ENCODE data around the gene MYCBP2.

The MYCBP2 gene

DNA sequence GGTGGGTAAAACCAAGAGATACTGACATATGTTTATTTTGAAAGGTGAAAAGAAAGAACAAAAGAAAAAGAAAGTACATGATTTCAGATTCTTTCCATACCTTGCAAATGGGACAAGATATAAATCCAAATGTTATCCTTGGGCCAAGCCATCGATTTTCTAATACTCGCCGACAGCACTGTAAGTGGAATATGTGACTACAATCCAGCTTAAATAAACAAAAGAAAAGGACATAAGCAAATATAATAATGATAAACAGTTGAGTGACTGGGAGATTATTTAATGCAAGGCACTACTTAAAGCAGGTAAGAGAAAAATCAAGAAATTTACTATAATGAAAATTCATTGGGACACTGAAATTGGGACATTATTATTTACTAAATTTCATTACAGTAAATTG lies 270.0 kb downstream of the MYCBP2 start:
- no peak for ATAC-seq (ENCODE audit: low read depth)
- H3K36me3 ChIP-seq (ENCODE audit: low read depth), result peaks cover 60% of the 10 kb centered on the region
- TF ChIP-seq, protein P1, sequence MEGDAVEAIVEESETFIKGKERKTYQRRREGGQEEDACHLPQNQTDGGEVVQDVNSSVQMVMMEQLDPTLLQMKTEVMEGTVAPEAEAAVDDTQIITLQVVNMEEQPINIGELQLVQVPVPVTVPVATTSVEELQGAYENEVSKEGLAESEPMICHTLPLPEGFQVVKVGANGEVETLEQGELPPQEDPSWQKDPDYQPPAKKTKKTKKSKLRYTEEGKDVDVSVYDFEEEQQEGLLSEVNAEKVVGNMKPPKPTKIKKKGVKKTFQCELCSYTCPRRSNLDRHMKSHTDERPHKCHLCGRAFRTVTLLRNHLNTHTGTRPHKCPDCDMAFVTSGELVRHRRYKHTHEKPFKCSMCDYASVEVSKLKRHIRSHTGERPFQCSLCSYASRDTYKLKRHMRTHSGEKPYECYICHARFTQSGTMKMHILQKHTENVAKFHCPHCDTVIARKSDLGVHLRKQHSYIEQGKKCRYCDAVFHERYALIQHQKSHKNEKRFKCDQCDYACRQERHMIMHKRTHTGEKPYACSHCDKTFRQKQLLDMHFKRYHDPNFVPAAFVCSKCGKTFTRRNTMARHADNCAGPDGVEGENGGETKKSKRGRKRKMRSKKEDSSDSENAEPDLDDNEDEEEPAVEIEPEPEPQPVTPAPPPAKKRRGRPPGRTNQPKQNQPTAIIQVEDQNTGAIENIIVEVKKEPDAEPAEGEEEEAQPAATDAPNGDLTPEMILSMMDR (IDR thresholded peaks at IDR 0.05; ENCODE audit: poor library complexity, severe bottlenecking), result no peak
- no peak overlapping the region for H3K27ac ChIP-seq (ENCODE audit: poor library complexity, severe bottlenecking)
- H3K9me3 ChIP-seq (ENCODE audit: severe bottlenecking), result no peaks in the 10 kb centered on the region
- DNase-seq (ENCODE audit: low spot score), result no peak
- no peak overlapping the region for H3K4me3 ChIP-seq (ENCODE audit: severe bottlenecking)
- no peaks in the 10 kb centered on the region for H3K27me3 ChIP-seq (ENCODE audit: insufficient read depth, poor library complexity, severe bottlenecking)
- no peaks in the 10 kb centered on the region for H3K4me1 ChIP-seq (ENCODE audit: insufficient read depth, poor library complexity, severe bottlenecking)

DNA sequence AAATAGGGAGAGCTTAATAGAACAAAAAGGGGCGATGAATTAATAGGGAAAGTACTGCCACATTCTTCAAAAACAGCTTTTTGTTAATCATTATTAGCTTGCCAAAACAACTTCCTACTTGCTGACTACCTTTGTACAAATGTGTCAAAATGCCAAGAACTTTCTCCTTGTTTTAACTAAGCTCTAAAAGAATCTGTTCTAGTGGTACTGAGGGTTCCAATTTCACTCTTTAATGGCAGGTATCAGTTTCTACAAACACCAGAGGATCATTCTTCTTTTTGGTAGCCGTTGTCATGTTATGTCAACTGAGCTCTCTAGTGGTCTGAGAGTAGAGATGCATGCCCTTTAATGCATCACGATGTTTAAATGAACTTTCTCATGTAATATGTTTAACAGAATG lies 270.5 kb downstream of the MYCBP2 start:
- Histone ChIP-seq H3K27ac (ENCODE audit: poor library complexity, severe bottlenecking) (no peak overlapping the region), H3K4me1 (ENCODE audit: insufficient read depth, poor library complexity, severe bottlenecking) (no peaks in the 10 kb centered on the region), H3K9me3 (ENCODE audit: severe bottlenecking) (no peaks in the 10 kb centered on the region), H3K36me3 (ENCODE audit: low read depth) (peaks cover 60% of the 10 kb centered on the region), H3K4me3 (ENCODE audit: severe bottlenecking) (no peak overlapping the region), H3K27me3 (ENCODE audit: insufficient read depth, poor library complexity, severe bottlenecking) (no peaks in the 10 kb centered on the region)
- DNase-seq (ENCODE audit: low spot score), result no peak
- TF ChIP-seq, protein P1 (IDR thresholded peaks at IDR 0.05; ENCODE audit: poor library complexity, severe bottlenecking), result no peak
- no peak for ATAC-seq (ENCODE audit: low read depth)

DNA sequence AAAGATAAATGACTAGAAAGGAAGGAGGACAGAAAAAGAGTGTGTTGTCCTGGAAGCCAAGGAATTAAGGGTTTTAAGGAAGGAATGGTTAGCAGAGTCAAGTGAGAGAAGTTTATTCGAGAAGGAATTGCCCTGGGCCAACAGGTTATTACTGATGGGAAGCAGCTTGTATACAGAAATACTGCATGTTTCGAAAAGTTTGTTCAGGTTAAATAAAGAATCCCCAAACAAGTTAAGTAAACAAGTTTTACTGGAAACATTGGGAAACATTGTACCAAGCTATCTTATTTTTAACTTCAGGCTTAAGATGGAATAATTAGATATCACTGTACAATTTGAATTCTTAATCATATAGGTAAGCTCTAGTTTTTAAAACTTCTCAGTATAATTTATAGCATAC lies 271.7 kb downstream of the MYCBP2 start:
- TF ChIP-seq, protein P1 (IDR thresholded peaks at IDR 0.05; ENCODE audit: poor library complexity, severe bottlenecking), result no peak

DNA sequence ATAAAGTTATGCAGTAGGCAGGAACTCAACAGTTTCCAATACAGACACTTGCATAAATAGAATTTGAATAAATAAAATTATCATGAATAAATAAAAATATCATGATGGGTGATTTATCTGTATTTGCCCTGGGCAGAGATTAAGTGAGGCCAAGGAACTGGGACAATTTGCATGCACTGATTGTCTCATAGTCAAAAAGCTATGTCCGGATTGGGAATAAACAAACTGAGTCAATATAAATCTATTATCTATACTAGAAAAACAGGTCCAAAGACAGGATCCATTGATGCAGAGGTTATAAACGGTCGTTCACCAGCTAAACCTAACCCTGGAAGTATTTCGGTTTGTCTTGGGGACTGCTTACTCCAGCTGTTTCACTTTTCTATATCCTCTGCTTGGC lies 273.7 kb downstream of the MYCBP2 start:
- Histone ChIP-seq H3K27me3 (ENCODE audit: insufficient read depth, poor library complexity, severe bottlenecking) (no peaks in the 10 kb centered on the region), H3K9me3 (ENCODE audit: severe bottlenecking) (no peaks in the 10 kb centered on the region), H3K4me3 (ENCODE audit: severe bottlenecking) (no peak overlapping the region), H3K36me3 (ENCODE audit: low read depth) (peaks cover 60% of the 10 kb centered on the region), H3K4me1 (ENCODE audit: insufficient read depth, poor library complexity, severe bottlenecking) (no peaks in the 10 kb centered on the region), H3K27ac (ENCODE audit: poor library complexity, severe bottlenecking) (no peak overlapping the region)
- TF ChIP-seq, protein P1 (IDR thresholded peaks at IDR 0.05; ENCODE audit: poor library complexity, severe bottlenecking), result no peak
- DNase-seq (ENCODE audit: low spot score) (no peak), ATAC-seq (ENCODE audit: low read depth) (no peak)

More for the DNA sequence above, 271.7 kb downstream of the MYCBP2 start:
- Histone ChIP-seq H3K9me3 (ENCODE audit: severe bottlenecking) (no peaks in the 10 kb centered on the region), H3K4me1 (ENCODE audit: insufficient read depth, poor library complexity, severe bottlenecking) (no peaks in the 10 kb centered on the region), H3K4me3 (ENCODE audit: severe bottlenecking) (no peak overlapping the region), H3K27me3 (ENCODE audit: insufficient read depth, poor library complexity, severe bottlenecking) (no peaks in the 10 kb centered on the region), H3K27ac (ENCODE audit: poor library complexity, severe bottlenecking) (no peak overlapping the region), H3K36me3 (ENCODE audit: low read depth) (peaks cover 62% of the 10 kb centered on the region)
- DNase-seq (ENCODE audit: low spot score) (no peak), ATAC-seq (ENCODE audit: low read depth) (no peak)

DNA sequence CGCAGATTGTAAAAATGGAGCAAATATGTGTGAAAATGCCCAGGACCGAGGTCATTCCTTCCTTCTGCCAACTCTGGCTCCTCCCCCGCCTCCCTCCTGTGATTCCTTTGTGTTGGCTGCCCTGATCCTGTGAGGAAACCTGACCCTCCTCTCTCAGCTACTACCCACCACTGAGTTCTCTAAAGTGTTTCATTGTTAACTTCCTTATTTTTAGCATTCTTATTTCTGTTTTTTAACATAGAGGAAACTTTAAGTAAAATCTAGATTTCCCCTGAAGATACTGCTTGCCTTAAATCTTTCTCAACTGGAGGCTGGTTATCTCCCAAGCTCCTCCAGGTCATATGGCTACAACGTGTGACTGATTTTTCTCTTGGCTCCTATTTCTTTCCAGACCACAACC lies 278.2 kb downstream of the MYCBP2 start:
- no peak for ATAC-seq (ENCODE audit: low read depth)
- TF ChIP-seq, protein P1 (IDR thresholded peaks at IDR 0.05; ENCODE audit: poor library complexity, severe bottlenecking), result no peak

More for the DNA sequence above, 278.2 kb downstream of the MYCBP2 start:
- H3K4me3 ChIP-seq (ENCODE audit: severe bottlenecking), result no peak overlapping the region
- no peak overlapping the region for H3K27ac ChIP-seq (ENCODE audit: poor library complexity, severe bottlenecking)
- H3K27me3 ChIP-seq (ENCODE audit: insufficient read depth, poor library complexity, severe bottlenecking), result no peaks in the 10 kb centered on the region
- peaks cover 37% of the 10 kb centered on the region for H3K36me3 ChIP-seq (ENCODE audit: low read depth)
- no peaks in the 10 kb centered on the region for H3K4me1 ChIP-seq (ENCODE audit: insufficient read depth, poor library complexity, severe bottlenecking)
- H3K9me3 ChIP-seq (ENCODE audit: severe bottlenecking), result no peaks in the 10 kb centered on the region
- DNase-seq (ENCODE audit: low spot score), result no peak
